Amniotic stem cell (primary cell): Measurements from ENCODE around the gene EPS8L1.

ENCODE experiments used
- DNase-seq: peaks from one replicate; lab custom pipeline; 2025; lab: John Stamatoyannopoulos, UW

Gene EPS8L1

GRCh38 chr19:55080121-55080967, 4.7 kb downstream of the EPS8L1 start:
- DNase-seq, result no peak

DNA sequence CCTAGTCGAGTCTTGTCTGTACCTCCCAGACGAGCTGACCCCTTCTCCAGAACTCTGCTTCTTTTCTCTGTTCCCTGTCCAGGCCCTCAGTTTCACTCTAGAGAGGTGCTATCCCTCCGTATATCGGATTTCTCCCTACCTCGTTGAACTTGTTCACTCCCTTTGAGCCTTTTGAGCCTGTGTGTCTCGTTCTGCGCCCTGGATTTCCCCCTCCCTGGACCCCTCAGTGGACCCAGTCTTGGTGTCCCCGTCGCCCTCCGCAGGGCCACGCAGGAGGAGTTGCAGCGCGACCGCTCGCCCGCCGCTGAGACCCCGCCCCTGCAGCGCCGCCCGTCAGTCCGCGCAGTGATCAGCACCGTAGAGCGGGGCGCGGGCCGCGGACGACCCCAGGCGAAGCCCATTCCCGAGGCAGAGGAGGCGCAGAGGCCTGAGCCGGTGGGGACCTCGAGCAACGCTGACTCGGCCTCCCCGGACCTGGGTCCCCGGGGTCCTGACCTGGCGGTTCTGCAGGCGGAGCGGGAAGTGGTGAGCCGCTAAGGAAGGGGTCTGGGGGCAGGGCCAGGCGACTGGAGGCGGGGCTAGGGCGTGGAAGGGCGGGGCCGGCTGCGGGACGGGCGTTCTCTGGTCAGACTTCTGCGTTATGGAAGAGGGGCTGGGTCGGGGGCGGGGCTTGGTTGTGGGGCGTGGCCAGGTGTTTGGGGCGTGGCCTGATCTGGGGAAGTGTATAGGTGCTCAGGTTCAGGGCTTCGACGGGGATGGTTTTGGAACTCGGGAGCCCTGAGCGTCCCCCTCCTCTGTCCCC, 5.5 kb downstream of the EPS8L1 start:
- DNase-seq, result no peak

- no peak for DNase-seq
Observed at GRCh38 chr19:55081770-55082019, 6.0 kb downstream of the EPS8L1 start.

- DNase-seq, result no peak
Observed at GRCh38 chr19:55082020-55082851, 6.6 kb downstream of the EPS8L1 start.

DNA sequence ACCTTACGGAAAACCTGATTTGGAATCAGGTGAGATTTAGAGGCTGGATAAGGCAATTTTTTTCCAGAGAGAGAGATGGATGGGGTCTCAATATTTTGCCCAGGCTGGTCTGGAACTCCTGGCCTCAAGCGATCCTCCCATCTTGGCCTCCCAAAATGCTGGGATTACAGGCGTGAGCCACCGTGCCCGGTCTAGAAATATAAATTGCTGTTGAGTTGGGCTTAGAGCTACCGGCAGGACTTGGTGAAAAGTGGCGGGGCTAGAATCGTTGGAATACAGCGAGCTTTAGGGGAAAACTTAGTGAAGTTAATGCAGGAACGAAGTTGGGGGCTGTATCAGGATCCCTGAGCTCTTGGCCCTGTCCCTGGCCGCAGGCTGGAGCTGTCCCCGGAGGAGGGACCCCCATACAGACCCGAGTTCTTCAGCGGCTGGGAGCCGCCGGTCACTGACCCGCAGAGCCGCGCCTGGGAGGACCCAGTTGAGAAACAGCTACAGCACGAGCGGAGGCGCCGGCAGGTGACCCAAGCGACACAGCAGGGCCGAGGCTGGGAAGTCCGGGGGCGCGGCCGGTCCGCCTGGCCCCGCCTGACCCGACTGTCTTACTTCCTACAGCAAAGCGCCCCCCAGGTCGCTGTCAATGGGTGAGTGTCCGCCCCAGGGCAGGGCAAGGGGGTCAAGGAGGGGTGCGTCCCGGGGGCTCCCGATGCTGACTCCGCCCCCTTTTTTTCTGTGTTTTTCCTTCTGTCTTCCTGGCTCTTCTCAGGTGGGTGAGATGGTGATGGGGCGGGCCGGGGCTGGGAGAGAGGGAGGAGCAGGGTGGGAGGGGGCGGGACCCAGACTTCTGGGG, 7.6 kb downstream of the EPS8L1 start:
- no peak for DNase-seq

DNA sequence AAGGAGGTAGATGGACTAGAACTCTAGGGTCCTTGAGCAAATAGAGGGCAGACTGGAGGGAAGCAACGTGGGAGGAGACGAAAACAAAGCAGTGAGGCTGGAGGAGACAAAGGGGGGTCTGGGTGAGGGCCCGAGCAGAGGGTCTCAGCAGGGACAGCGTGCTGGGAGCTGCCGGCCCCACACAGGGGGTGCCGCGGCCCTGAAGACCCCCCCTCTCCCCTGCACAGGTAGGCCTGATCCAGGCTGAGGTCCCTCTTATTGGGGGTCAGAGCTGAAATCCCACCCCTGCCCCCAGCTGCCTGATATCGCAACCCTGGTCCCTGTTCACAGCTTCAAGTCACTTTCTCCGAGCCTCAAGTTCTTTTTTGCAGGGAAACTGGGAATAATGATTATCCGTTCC, 8.7 kb downstream of the EPS8L1 start:
- no peak for DNase-seq

DNA sequence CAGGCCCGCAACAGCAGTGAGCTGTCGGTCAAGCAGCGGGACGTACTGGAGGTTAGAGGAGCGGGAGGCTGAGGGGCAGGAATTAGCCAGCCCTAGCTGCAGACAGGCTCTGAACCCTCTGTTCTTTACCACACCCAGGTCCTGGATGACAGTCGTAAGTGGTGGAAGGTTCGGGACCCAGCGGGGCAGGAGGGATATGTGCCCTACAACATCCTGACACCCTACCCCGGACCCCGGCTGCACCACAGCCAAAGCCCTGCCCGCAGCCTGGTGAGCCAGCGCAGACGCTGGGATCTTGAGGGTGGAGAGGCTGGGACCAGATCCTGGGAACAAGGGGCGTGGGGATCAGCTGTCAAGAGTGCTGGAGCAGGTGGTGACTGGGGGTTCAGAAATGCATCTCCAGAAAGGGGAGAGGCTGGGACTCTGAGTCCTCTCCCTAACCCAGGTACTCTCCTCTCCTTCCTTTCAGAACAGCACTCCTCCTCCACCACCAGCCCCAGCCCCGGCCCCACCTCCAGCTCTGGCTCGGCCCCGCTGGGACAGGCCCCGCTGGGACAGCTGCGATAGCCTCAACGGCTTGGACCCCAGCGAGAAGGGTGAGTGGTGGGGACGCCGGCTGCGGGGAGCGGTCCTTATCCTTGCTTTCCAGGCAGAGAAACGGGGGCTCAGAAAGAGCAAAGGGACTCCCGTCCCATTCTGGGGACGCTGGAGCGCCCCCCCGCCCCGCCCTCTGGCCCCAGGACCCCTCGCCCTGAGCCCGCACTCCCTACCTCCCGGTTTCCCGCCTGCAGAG, 10.4 kb downstream of the EPS8L1 start:
- DNase-seq, result no peak

- peak; percentile 87 for DNase-seq
Observed at GRCh38 chr19:55086730-55087541, 11.3 kb downstream of the EPS8L1 start.

GRCh38 chr19:55087542-55087901, 11.9 kb downstream of the EPS8L1 start:
- no peak for DNase-seq

- no peak for DNase-seq
Observed at GRCh38 chr19:55088021-55088451, 12.4 kb downstream of the EPS8L1 start.

- DNase-seq, result no peak
Observed at GRCh38 chr19:55088543-55089341, 13.1 kb downstream of the EPS8L1 start.

DNA sequence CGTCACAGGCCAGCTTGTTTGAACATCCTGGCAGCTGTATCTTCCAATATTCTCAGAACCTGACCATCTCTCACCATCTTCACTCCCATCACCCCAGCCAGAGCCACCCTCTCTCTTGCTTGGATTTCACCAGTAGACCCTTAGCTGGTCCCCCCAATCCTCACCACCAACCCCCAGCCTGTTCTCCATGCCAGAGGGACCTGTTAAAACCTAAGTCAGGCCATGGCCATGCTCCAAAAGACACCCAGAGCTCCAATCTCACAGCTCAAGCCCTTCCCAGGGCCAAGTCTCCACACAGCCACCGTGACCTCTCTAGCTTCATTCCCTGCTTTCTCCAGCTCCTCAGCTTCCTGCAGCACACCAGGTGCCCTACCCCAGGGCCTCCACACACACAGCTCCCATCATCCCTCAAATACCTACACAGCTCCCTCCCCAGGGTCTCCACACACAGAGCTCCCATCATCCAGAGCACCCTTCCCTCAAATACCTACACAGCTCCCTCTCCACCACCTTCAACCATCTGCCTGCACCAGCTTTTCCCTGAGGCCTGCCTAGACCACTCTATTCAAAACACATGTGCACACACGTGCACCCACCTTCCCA, 13.8 kb downstream of the EPS8L1 start:
- no peak for DNase-seq

- no peak for DNase-seq
Observed at GRCh38 chr19:55090564-55090963, 14.9 kb downstream of the EPS8L1 start.

DNA sequence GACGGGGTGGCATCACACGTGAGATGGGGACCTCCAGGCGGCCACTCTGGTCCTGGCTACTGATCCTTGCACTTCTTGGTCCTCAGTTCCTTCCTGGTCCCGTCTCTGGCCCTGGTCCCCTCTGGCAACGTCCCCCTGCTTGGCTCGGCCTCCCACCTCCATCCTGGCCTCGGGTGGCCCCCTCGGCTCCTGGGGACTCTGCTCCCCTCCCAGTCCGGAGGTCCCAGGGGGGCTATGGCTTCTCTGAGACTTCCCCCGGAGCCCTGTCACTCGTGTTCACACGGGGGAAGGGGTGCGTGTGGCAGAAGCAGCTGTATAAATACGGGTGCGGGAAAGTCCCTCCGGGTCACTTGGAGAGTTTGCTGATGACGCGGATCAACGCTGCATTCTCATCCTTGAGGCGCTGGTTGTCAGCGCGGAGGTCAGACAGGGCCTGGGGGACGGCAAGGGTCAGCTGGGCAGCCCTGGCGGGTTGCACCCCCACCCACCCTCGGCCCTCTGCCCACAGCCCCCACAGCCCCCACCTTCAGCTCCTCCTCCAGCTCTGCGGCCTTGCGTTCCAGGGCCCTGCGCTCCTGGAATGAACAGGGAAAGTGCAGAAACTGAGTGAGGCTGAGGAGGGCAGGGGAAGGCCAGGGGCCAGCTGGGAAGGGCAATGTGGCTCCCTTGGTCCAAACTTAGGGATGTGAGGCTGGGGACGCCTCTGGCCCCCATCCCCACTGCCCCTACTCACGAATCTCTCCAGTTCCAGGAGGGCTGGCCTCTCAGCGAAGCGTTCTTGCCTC, 15.6 kb downstream of the EPS8L1 start:
- DNase-seq, result no peak

DNA sequence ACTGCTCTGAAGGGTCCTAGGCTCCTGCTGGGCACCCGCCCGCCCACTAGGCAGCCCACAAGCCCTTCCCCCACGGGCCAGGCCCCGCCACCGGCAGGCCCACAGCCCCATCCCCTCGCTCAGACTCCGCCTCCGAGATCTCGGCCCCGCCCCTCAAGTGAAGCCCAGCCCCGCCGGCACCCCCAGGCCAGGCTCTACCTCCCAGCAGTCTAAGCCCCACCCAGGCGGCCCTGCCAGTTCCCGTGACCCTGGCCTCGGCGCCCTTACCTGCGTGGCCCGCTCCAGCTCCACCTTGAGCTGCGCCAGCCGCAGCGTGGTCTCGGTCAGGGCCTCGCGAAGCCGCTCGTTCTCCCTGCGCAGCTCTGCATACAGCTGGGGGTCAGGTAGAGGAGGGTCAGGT, 16.3 kb downstream of the EPS8L1 start:
- no peak for DNase-seq

DNA sequence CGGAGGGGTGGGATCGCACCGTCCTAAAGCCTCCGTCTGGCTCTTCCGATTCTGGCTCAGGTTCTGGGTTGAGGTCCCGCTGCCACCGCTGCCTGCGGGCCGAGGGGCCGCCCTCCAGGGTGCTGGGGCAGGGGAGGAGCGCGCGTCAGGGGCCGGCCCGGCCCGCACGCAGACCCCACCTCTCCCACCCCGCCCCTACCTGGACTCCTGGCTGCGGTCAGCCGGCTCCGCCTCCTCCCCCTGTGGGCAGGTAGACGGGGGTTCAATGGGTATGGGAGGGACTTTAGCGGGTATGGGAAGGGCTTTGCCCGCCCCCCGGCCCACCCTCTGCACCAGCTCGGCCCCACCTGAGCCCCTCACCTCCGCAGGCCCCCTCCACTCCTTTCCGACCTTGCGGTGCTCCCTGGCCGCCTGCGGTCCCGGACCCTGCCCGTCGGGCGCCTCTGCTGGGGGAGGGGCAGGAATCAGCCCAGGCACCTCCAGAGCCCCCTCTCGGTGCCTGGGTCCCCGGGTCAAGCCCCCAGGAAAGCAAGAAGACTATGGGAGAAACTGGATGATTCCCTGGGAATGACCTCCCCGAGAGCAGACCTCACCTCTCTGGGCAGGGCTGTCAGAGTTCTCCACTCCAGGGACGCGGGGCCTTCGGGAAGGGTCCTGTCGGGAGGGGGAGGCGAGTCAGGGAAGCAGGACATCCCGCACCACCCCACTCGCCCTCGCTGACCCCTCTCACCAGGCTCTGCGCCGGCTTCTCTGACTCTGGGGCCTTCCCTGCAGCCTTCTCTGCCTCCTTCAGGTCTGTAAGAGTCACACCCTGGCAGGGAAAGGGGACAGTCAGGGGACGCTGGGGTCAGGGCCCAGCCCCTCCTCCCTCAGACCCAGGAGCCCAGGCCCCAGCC, 17.0 kb downstream of the EPS8L1 start:
- DNase-seq, result no peak
